ENCODE results near the gene TCF23. TPM values are rescaled to one million over a fixed set of nuclear protein-coding genes. Genes with fewer than 3 reads are reported as not detected.

The TCF23 gene
- total RNA-seq, 1 donor from 2014 or later, result not detected

GRCh38 chr2:27130396-27130795 is 18.4 kb upstream of the TCF23 start:
- peaks cover 5% of the 10 kb centered on the region for H3K27me3 Mint-ChIP-seq (ENCODE audit: low read depth, unreplicated experiment)
- H3K36me3 Mint-ChIP-seq (ENCODE audit: low read depth, unreplicated experiment), result peaks cover 12% of the 10 kb centered on the region

GRCh38 chr2:27131429-27131828 is 17.4 kb upstream of the TCF23 start:
- Histone ChIP-seq H3K27me3 (ENCODE audit: insufficient read depth, low read length) (no peaks in the 10 kb centered on the region), H3K79me2 (ENCODE audit: insufficient read depth, low read length) (peaks cover 26% of the 10 kb centered on the region), H3K4me1 (ENCODE audit: insufficient read depth, low read length) (peaks cover 9% of the 10 kb centered on the region), H3K36me3 (ENCODE audit: insufficient read depth, low read length) (peaks cover 8% of the 10 kb centered on the region), H4K20me1 (ENCODE audit: insufficient read depth, low read length) (peaks cover 40% of the 10 kb centered on the region), H2AFZ (ENCODE audit: low read depth, low read length) (no peak overlapping the region), H3K4me2 (ENCODE audit: low read length) (no peak overlapping the region), H3K9ac (ENCODE audit: low read length) (no peak overlapping the region), H3K27ac (ENCODE audit: low read depth, low read length) (no peak overlapping the region), H3K9me3 (ENCODE audit: insufficient read depth, low read depth, low read length) (no peaks in the 10 kb centered on the region), H3K4me3 (ENCODE audit: insufficient read depth, low read depth, low read length) (no peak overlapping the region)
- H3K4me1 Mint-ChIP-seq (ENCODE audit: low read depth, unreplicated experiment), result peaks cover 6% of the 10 kb centered on the region
- no peak for TF ChIP-seq EZH2 (IDR thresholded peaks at IDR 0.05; ENCODE audit: insufficient read depth, low read length)
- no peak for TF ChIP-seq CTCF (IDR thresholded peaks at IDR 0.05; ENCODE audit: insufficient read depth, low read depth, low read length)
- FAIRE-seq (no peak), DNase-seq (ENCODE audit: low read depth) (no peak)
- no peak overlapping the region for H3K27ac Mint-ChIP-seq (ENCODE audit: unreplicated experiment)
- no peak overlapping the region for H3K4me3 Mint-ChIP-seq (ENCODE audit: unreplicated experiment)
- H3K36me3 Mint-ChIP-seq (ENCODE audit: low read depth, unreplicated experiment), result peaks cover 12% of the 10 kb centered on the region
- H3K9me3 Mint-ChIP-seq (ENCODE audit: unreplicated experiment), result no peaks in the 10 kb centered on the region
- H3K27me3 Mint-ChIP-seq (ENCODE audit: low read depth, unreplicated experiment), result peaks cover 2% of the 10 kb centered on the region

More at GRCh38 chr2:27130396-27130795, 18.4 kb upstream of the TCF23 start:
- no peaks in the 10 kb centered on the region for H3K9me3 ChIP-seq (ENCODE audit: insufficient read depth, low read depth, low read length)
- H3K4me3 ChIP-seq (ENCODE audit: insufficient read depth, low read depth, low read length), result no peak overlapping the region
- peaks cover 40% of the 10 kb centered on the region for H4K20me1 ChIP-seq (ENCODE audit: insufficient read depth, low read length)
- H3K79me2 ChIP-seq (ENCODE audit: insufficient read depth, low read length), result peaks cover 26% of the 10 kb centered on the region
- Mint-ChIP-seq H3K27ac (ENCODE audit: unreplicated experiment) (no peak overlapping the region), H3K4me3 (ENCODE audit: unreplicated experiment) (no peak overlapping the region), H3K4me1 (ENCODE audit: low read depth, unreplicated experiment) (peaks cover 6% of the 10 kb centered on the region), H3K9me3 (ENCODE audit: unreplicated experiment) (no peaks in the 10 kb centered on the region)
- no peak overlapping the region for H2AFZ ChIP-seq (ENCODE audit: low read depth, low read length)
- FAIRE-seq (no peak), DNase-seq (ENCODE audit: low read depth) (no peak)
- peaks cover 9% of the 10 kb centered on the region for H3K4me1 ChIP-seq (ENCODE audit: insufficient read depth, low read length)
- no peak overlapping the region for H3K4me2 ChIP-seq (ENCODE audit: low read length)
- no peaks in the 10 kb centered on the region for H3K27me3 ChIP-seq (ENCODE audit: insufficient read depth, low read length)
- no peak overlapping the region for H3K27ac ChIP-seq (ENCODE audit: low read depth, low read length)
- peaks cover 8% of the 10 kb centered on the region for H3K36me3 ChIP-seq (ENCODE audit: insufficient read depth, low read length)
- TF ChIP-seq EZH2 (IDR thresholded peaks at IDR 0.05; ENCODE audit: insufficient read depth, low read length) (no peak), CTCF (IDR thresholded peaks at IDR 0.05; ENCODE audit: insufficient read depth, low read depth, low read length) (no peak)
- H3K9ac ChIP-seq (ENCODE audit: low read length), result no peak overlapping the region

- TF ChIP-seq CTCF (IDR thresholded peaks at IDR 0.05; ENCODE audit: insufficient read depth, low read depth, low read length), result no peak
- no peak for TF ChIP-seq EZH2 (IDR thresholded peaks at IDR 0.05; ENCODE audit: insufficient read depth, low read length)
Observed at GRCh38 chr2:27133195-27133875, 15.5 kb upstream of the TCF23 start.

More at GRCh38 chr2:27133195-27133875, 15.5 kb upstream of the TCF23 start:
- Mint-ChIP-seq H3K9me3 (ENCODE audit: unreplicated experiment) (no peaks in the 10 kb centered on the region), H3K27ac (ENCODE audit: unreplicated experiment) (no peak overlapping the region), H3K4me3 (ENCODE audit: unreplicated experiment) (peak overlapping the region; percentile 93), H3K27me3 (ENCODE audit: low read depth, unreplicated experiment) (peaks cover 6% of the 10 kb centered on the region), H3K36me3 (ENCODE audit: low read depth, unreplicated experiment) (peaks cover 12% of the 10 kb centered on the region), H3K4me1 (ENCODE audit: low read depth, unreplicated experiment) (peaks cover 6% of the 10 kb centered on the region)
- Histone ChIP-seq H3K4me1 (ENCODE audit: insufficient read depth, low read length) (peaks cover 9% of the 10 kb centered on the region), H3K4me2 (ENCODE audit: low read length) (peak overlapping the region; percentile 94), H2AFZ (ENCODE audit: low read depth, low read length) (no peak overlapping the region), H3K9me3 (ENCODE audit: insufficient read depth, low read depth, low read length) (no peaks in the 10 kb centered on the region), H4K20me1 (ENCODE audit: insufficient read depth, low read length) (peaks cover 40% of the 10 kb centered on the region), H3K4me3 (ENCODE audit: insufficient read depth, low read depth, low read length) (peak overlapping the region; percentile 82), H3K27ac (ENCODE audit: low read depth, low read length) (no peak overlapping the region), H3K27me3 (ENCODE audit: insufficient read depth, low read length) (no peaks in the 10 kb centered on the region), H3K9ac (ENCODE audit: low read length) (peak overlapping the region; percentile 93), H3K79me2 (ENCODE audit: insufficient read depth, low read length) (peaks cover 26% of the 10 kb centered on the region), H3K36me3 (ENCODE audit: insufficient read depth, low read length) (peaks cover 8% of the 10 kb centered on the region)
- FAIRE-seq (no peak), DNase-seq (ENCODE audit: low read depth) (no peak)

All from astrocyte (in vitro differentiated cells and primary cell).